MG63 (cell line): Measurements from ENCODE around the gene RBM39. TPM values are rescaled to one million over a fixed set of nuclear protein-coding genes. Genes with fewer than 3 reads are reported as not detected.
A peak's percentile ranks its signal among the peaks of the same experiment; 100 is the strongest.
"Not testable (repeated sequence)": the region's sequence is repeated elsewhere in the genome, so short reads cannot be mapped to it uniquely, and the experiment has no call there.

Source experiments
- DNase-seq: peaks from one replicate; pipeline ENCODE4 v3.0.0-alpha.2; 2020
- H3K27me3 ChIP-seq: fragments of 250-450 bp; sonication (Bioruptor Pico); 2 replicates; pipeline ENCODE4 v1.5.1; 2020; ENCODE audit warnings: mild to moderate bottlenecking, moderate library complexity
- H3K36me3 ChIP-seq: fragments of 250-450 bp; sonication (Bioruptor Pico); 2 replicates; pipeline ENCODE4 v1.5.1; 2020; ENCODE audit warnings: mild to moderate bottlenecking, moderate library complexity
- H3K4me3 ChIP-seq: fragments of 250-450 bp; sonication (Bioruptor Pico); 2 replicates; pipeline ENCODE4 v1.5.1; 2020; ENCODE audit warnings: mild to moderate bottlenecking, moderate library complexity
- H3K9me3 ChIP-seq: fragments of 250-450 bp; sonication (Bioruptor Pico); 2 replicates; pipeline ENCODE4 v1.5.1; 2020; ENCODE audit warnings: mild to moderate bottlenecking, moderate library complexity
- total RNA-seq: library from RNA; depleted of rRNA; stranded (reverse); fragments of >200 nt; shearing (Covaris generic); gene quantifications from 2 replicates; pipeline ENCODE4 v1.2.3, GENCODE V29; 2014; ENCODE audit warnings: low replicate concordance

The RBM39 gene
- total RNA-seq, 1 experiment from 2014 or later = 273 TPM

GRCh38 chr20:35702051-35702823 lies 39.8 kb downstream of the RBM39 start:
- peaks cover 83% of the 10 kb centered on the region for H3K36me3 ChIP-seq
- DNase-seq = no peak
- no peak overlapping the region for H3K4me3 ChIP-seq
- no peaks in the 10 kb centered on the region for H3K27me3 ChIP-seq
- no peaks in the 10 kb centered on the region for H3K9me3 ChIP-seq

- Histone ChIP-seq H3K9me3 (no peaks in the 10 kb centered on the region), H3K4me3 (peak overlapping the region; percentile 87), H3K27me3 (no peaks in the 10 kb centered on the region), H3K36me3 (peaks cover 80% of the 10 kb centered on the region)
- no peak for DNase-seq
These were observed 41.4 kb downstream of the RBM39 start for GRCh38 chr20:35700625-35701148.

GRCh38 chr20:35699957-35700624 lies 42.0 kb downstream of the RBM39 start:
- Histone ChIP-seq H3K27me3 (no peaks in the 10 kb centered on the region), H3K9me3 (no peaks in the 10 kb centered on the region), H3K36me3 (peaks cover 80% of the 10 kb centered on the region), H3K4me3 (peak overlapping the region; percentile 87)
- no peak for DNase-seq

GRCh38 chr20:35699127-35699956 lies 42.7 kb downstream of the RBM39 start, which contains the start of the genes NFS1 and ROMO1:
TSS of gene NFS1 (minus strand) at chr20:35699352. CDS start at chr20:35699288, 64 bp downstream.
TSS of gene ROMO1 (plus strand) at chr20:35699405. CDS start at chr20:35699633, 228 bp downstream.
- Histone ChIP-seq H3K9me3 (no peaks in the 10 kb centered on the region), H3K27me3 (no peaks in the 10 kb centered on the region), H3K4me3 (peak within 1 kb of the TSS; percentile 87), H3K36me3 (peaks cover 80% of the 10 kb centered on the region)
- peak; percentile 91 for DNase-seq

GRCh38 chr20:35698298-35699126 lies 43.5 kb downstream of the RBM39 start:
- Histone ChIP-seq H3K4me3 (peak overlapping the region; percentile 87), H3K36me3 (peaks cover 80% of the 10 kb centered on the region), H3K9me3 (no peaks in the 10 kb centered on the region), H3K27me3 (no peaks in the 10 kb centered on the region)
- peak; percentile 32 for DNase-seq

- Histone ChIP-seq H3K4me3 (peak overlapping the region; percentile 87), H3K9me3 (no peaks in the 10 kb centered on the region), H3K27me3 (no peaks in the 10 kb centered on the region), H3K36me3 (peaks cover 79% of the 10 kb centered on the region)
- DNase-seq = no peak
These were observed 44.3 kb downstream of the RBM39 start for GRCh38 chr20:35697696-35698297.

- DNase-seq = no peak
- Histone ChIP-seq H3K4me3 (no peak overlapping the region), H3K9me3 (no peaks in the 10 kb centered on the region), H3K36me3 (peaks cover 70% of the 10 kb centered on the region), H3K27me3 (no peaks in the 10 kb centered on the region)
These were observed 46.1 kb downstream of the RBM39 start for GRCh38 chr20:35695978-35696377.

GRCh38 chr20:35695245-35695749 lies 46.8 kb downstream of the RBM39 start:
- Histone ChIP-seq H3K4me3 (no peak overlapping the region), H3K9me3 (no peaks in the 10 kb centered on the region), H3K36me3 (peaks cover 70% of the 10 kb centered on the region), H3K27me3 (no peaks in the 10 kb centered on the region)
- no peak for DNase-seq

GRCh38 chr20:35690265-35690664 lies 51.8 kb downstream of the RBM39 start:
- Histone ChIP-seq H3K9me3 (peaks cover 3% of the 10 kb centered on the region), H3K27me3 (no peaks in the 10 kb centered on the region), H3K36me3 (peaks cover 76% of the 10 kb centered on the region), H3K4me3 (no peak overlapping the region)
- no peak for DNase-seq

GRCh38 chr20:35686872-35687271 lies 55.2 kb downstream of the RBM39 start:
- not testable (repeated sequence) for H3K9me3 ChIP-seq, H3K27me3 ChIP-seq, H3K4me3 ChIP-seq
- H3K36me3 ChIP-seq = peaks cover 66% of the 10 kb centered on the region
- DNase-seq = peak; percentile 32

- H3K36me3 ChIP-seq = peaks cover 60% of the 10 kb centered on the region
- not testable (repeated sequence) for H3K9me3 ChIP-seq, H3K27me3 ChIP-seq, H3K4me3 ChIP-seq, DNase-seq
These were observed 56.7 kb downstream of the RBM39 start for GRCh38 chr20:35685368-35685767.

GRCh38 chr20:35681960-35682359 lies 60.1 kb downstream of the RBM39 start:
- no peak for DNase-seq
- no peaks in the 10 kb centered on the region for H3K27me3 ChIP-seq
- no peak overlapping the region for H3K4me3 ChIP-seq
- peaks cover 43% of the 10 kb centered on the region for H3K36me3 ChIP-seq
- no peaks in the 10 kb centered on the region for H3K9me3 ChIP-seq

- H3K9me3 ChIP-seq = no peaks in the 10 kb centered on the region
- DNase-seq = no peak
- H3K27me3 ChIP-seq = no peaks in the 10 kb centered on the region
- peaks cover 39% of the 10 kb centered on the region for H3K36me3 ChIP-seq
- no peak overlapping the region for H3K4me3 ChIP-seq
These were observed 61.4 kb downstream of the RBM39 start for GRCh38 chr20:35680452-35681183.

- no peak for DNase-seq
- H3K9me3 ChIP-seq = no peaks in the 10 kb centered on the region
- no peak overlapping the region for H3K4me3 ChIP-seq
- H3K27me3 ChIP-seq = no peaks in the 10 kb centered on the region
- peaks cover 64% of the 10 kb centered on the region for H3K36me3 ChIP-seq
These were observed 67.1 kb downstream of the RBM39 start for GRCh38 chr20:35674921-35675320.

- H3K9me3 ChIP-seq = no peaks in the 10 kb centered on the region
- H3K36me3 ChIP-seq = peaks cover 67% of the 10 kb centered on the region
- no peak overlapping the region for H3K4me3 ChIP-seq
- DNase-seq = no peak
- no peaks in the 10 kb centered on the region for H3K27me3 ChIP-seq
These were observed 68.2 kb downstream of the RBM39 start for GRCh38 chr20:35673884-35674283.
